ENCODE measurements around the gene C1orf115.

DNA sequence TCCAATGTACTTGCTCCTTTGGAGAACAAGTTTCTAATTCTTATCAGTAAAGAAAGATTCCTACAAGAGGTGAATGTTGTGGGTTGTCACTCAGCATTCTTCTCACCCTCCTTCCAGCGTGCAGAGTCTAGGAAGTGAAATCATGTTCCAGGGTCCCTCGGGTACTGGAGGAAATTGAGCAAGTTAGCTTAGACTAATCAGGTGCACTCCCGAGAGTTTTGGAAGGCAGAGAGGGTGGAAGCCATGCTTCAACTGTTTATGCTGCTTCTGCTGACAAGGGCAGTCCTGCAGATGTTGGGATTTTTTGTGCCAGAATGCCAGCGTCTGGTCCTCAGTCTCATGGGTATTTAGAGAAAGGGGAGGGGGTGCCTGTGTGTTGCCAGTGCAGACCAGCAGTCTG, 5.3 kb upstream of the C1orf115 start:
- TF ChIP-seq, protein P1, sequence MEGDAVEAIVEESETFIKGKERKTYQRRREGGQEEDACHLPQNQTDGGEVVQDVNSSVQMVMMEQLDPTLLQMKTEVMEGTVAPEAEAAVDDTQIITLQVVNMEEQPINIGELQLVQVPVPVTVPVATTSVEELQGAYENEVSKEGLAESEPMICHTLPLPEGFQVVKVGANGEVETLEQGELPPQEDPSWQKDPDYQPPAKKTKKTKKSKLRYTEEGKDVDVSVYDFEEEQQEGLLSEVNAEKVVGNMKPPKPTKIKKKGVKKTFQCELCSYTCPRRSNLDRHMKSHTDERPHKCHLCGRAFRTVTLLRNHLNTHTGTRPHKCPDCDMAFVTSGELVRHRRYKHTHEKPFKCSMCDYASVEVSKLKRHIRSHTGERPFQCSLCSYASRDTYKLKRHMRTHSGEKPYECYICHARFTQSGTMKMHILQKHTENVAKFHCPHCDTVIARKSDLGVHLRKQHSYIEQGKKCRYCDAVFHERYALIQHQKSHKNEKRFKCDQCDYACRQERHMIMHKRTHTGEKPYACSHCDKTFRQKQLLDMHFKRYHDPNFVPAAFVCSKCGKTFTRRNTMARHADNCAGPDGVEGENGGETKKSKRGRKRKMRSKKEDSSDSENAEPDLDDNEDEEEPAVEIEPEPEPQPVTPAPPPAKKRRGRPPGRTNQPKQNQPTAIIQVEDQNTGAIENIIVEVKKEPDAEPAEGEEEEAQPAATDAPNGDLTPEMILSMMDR (conservative IDR thresholded peaks at IDR 0.05 in 1 of 2, IDR thresholded peaks at IDR 0.05 in 1 of 2; ENCODE audit: extremely low read depth in 1 of 2, insufficient read depth in 1 of 2, low read depth in 1 of 2, low read length in 2 of 2), result no peak
- TF ChIP-seq EZH2 (IDR thresholded peaks at IDR 0.05; ENCODE audit: borderline replicate concordance, low read length), result no peak
